ACC112 (cell line): ENCODE results near the gene PRKG1.
"Not testable (repeated sequence)": the region's sequence is repeated elsewhere in the genome, so short reads cannot be mapped to it uniquely, and the experiment has no call there.

ENCODE experiments used
- H2AFZ ChIP-seq: fragments of 200-600 bp; sonication (generic); one replicate; pipeline ENCODE4 v1.6.0; 2017; ENCODE audit warnings: antibody characterized with exemption, low read length; ENCODE audit not compliant: unreplicated experiment
- H3K27ac ChIP-seq: fragments of 200-600 bp; sonication (generic); 2 replicates; pipeline ENCODE4 v1.5.1; 2014; ENCODE audit warnings: low read depth, mild to moderate bottlenecking, antibody characterized with exemption, low read length, moderate library complexity
- H3K27me3 ChIP-seq: fragments of 200-600 bp; sonication (generic); 2 replicates; pipeline ENCODE4 v1.6.1; 2014; ENCODE audit warnings: mild to moderate bottlenecking, antibody characterized with exemption, low read length, moderate library complexity, mixed read lengths; ENCODE audit not compliant: insufficient read depth
- H3K36me3 ChIP-seq: fragments of 200-600 bp; sonication (generic); 2 replicates; pipeline ENCODE4 v1.6.1; 2016; ENCODE audit warnings: mild to moderate bottlenecking, antibody characterized with exemption, low read length, moderate library complexity, mixed read lengths; ENCODE audit not compliant: insufficient read depth
- H3K4me1 ChIP-seq: fragments of 200-600 bp; sonication (generic); one replicate; pipeline ENCODE4 v1.6.1; 2016; ENCODE audit warnings: low read length, mixed read lengths; ENCODE audit not compliant: insufficient read depth, unreplicated experiment, control insufficient read depth
- H3K4me3 ChIP-seq: fragments of 200-600 bp; sonication (generic); 2 replicates; pipeline ENCODE4 v1.5.1; 2014; ENCODE audit warnings: mild to moderate bottlenecking, low read depth, low read length
- H3K79me2 ChIP-seq: fragments of 200-600 bp; sonication (generic); one replicate; pipeline ENCODE4 v1.6.0; 2016; ENCODE audit warnings: low read length; ENCODE audit not compliant: control insufficient read depth, unreplicated experiment, insufficient read depth

The PRKG1 gene

GRCh38 chr10:52185256-52185655 lies 1111.0 kb downstream of the PRKG1 start:
- H3K4me1 ChIP-seq = peaks cover 5% of the 10 kb centered on the region
- H3K27me3 ChIP-seq = no peaks in the 10 kb centered on the region
- H3K36me3 ChIP-seq = no peaks in the 10 kb centered on the region
- H3K27ac ChIP-seq = no peak overlapping the region
- no peak overlapping the region for H2AFZ ChIP-seq
- H3K4me3 ChIP-seq = no peak overlapping the region
- H3K79me2 ChIP-seq = no peaks in the 10 kb centered on the region

DNA sequence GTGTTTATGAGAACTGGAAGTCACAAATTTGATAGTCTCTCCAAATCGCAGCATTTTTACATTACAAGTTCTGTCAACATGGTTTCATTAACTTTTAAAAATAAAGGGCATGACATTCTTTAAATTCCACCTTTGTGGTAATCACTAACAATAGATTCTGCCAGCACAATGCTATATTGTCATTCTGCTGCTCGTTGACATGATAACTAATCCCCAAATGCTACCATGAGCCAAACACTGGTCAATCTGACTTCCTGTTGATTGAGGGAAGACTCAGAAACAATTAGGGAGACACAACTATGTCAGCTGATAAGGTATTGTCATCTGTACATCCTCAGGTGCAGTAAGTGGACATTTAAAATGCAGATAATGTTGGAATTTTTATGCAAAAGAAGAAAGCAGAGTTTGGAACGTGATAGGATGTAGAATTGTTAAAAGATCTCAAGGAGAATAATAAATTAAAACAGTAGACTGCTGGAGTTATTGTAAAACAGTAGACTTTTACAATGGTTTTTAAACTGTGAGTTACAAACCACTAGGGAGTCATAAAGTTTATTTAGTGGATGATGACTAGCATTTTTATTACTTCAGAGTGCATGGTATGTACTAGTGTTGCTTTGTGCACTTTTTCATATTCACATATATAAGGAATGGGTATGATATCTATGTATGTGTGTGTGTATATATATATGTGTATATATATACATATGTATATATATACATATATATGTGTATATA lies 1113.4 kb downstream of the PRKG1 start:
- Histone ChIP-seq H3K27me3 (no peaks in the 10 kb centered on the region), H3K4me3 (no peak overlapping the region), H2AFZ (no peak overlapping the region), H3K36me3 (no peaks in the 10 kb centered on the region), H3K4me1 (peaks cover 5% of the 10 kb centered on the region), H3K79me2 (no peaks in the 10 kb centered on the region), H3K27ac (no peak overlapping the region)

DNA sequence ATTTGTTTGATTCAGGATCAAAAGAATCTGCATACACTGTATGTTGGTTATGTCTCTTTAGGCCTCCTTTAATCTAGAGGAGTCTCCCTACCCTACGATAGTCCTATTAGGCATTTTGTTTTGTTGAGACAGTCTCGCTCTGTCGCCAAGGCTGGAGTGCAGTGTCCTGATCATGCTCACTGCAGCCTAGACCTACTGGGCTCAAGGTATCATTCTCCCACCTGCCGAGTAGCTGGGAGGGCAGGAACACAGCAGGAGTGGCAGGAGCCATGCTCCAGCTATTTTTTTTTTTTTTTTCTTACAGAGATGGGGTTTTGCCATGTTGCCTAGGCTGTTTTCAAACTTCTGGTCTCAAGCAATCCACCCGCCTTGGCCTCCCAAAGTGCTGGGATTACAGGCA lies 1116.8 kb downstream of the PRKG1 start:
- no peaks in the 10 kb centered on the region for H3K27me3 ChIP-seq
- H3K4me3 ChIP-seq = no peak overlapping the region
- H3K36me3 ChIP-seq = no peaks in the 10 kb centered on the region
- peaks cover 5% of the 10 kb centered on the region for H3K4me1 ChIP-seq
- H3K27ac ChIP-seq = no peak overlapping the region
- no peaks in the 10 kb centered on the region for H3K79me2 ChIP-seq
- no peak overlapping the region for H2AFZ ChIP-seq

- Histone ChIP-seq H2AFZ (no peak overlapping the region), H3K27ac (no peak overlapping the region), H3K27me3 (no peaks in the 10 kb centered on the region), H3K36me3 (no peaks in the 10 kb centered on the region), H3K4me3 (no peak overlapping the region), H3K79me2 (no peaks in the 10 kb centered on the region), H3K4me1 (no peaks in the 10 kb centered on the region)
These were observed 1119.9 kb downstream of the PRKG1 start for GRCh38 chr10:52194191-52194590.

DNA sequence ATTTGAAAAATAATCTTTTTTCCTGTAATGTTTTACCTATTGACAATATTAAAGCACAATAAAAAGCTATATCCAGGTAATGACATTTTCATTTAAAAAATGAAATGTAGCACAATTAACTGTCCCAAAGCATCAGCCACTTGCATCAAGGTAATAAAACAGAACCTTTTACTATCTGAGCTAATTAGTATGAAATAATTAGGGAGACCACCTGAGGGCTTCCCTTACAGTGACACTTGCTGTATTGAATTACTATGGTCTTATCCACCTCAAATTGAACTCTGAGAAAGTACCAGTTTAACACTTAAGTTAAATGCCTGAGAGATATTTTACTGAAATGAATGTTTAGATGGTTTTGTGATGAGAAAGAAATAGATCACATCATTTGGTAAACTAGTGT lies 1120.4 kb downstream of the PRKG1 start:
- Histone ChIP-seq H3K4me3 (no peak overlapping the region), H3K4me1 (no peaks in the 10 kb centered on the region), H3K27ac (no peak overlapping the region), H3K79me2 (no peaks in the 10 kb centered on the region), H3K36me3 (no peaks in the 10 kb centered on the region), H2AFZ (no peak overlapping the region), H3K27me3 (no peaks in the 10 kb centered on the region)

DNA sequence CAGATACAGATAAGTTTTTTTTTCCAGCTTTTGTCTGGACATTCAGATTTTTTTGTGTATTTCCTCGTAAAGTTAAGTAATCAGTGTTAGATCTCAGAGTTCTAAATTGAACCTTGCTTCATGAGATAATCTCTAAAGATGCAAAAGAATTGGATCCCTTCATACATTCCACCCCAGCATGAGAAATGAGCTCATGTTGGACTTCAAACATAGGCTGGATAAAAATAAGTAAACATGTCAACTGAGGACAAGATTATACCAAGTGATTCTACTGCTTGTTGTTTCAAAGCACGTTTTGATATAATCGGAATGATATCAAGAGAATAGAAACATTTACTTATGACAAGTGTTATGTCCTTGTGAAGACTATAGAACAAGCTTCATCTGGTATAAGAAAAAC lies 1122.8 kb downstream of the PRKG1 start:
- Histone ChIP-seq H3K4me1 (no peaks in the 10 kb centered on the region), H3K27me3 (no peaks in the 10 kb centered on the region), H3K4me3 (no peak overlapping the region), H3K36me3 (no peaks in the 10 kb centered on the region), H3K79me2 (no peaks in the 10 kb centered on the region), H3K27ac (no peak overlapping the region), H2AFZ (no peak overlapping the region)

GRCh38 chr10:52198540-52198939 lies 1124.3 kb downstream of the PRKG1 start:
- Histone ChIP-seq H3K27me3 (peaks cover 5% of the 10 kb centered on the region; the same call in 1 of the 2 replicates), H3K36me3 (no peaks in the 10 kb centered on the region), H3K4me1 (no peaks in the 10 kb centered on the region), H2AFZ (no peak overlapping the region), H3K27ac (no peak overlapping the region), H3K79me2 (no peaks in the 10 kb centered on the region), H3K4me3 (no peak overlapping the region)

DNA sequence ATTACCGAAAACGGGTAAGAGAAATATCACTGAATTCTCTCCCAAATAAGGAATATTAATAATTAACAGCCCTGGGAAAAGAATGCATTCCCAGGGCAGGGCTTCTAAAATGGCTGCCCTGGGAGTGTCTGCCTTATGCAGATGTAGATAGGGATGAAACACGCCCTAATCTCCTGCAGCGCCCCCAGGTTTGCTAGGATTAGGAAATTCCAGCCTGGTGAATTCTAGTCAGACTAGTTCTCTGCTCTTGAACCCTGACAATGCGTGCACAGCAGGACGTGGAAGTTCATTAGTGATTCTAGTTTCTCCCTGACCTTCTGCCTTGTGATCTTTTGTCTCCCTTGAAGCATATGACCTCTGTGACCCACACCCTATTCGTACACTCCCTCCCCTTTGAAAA lies 1130.6 kb downstream of the PRKG1 start:
- H3K79me2 ChIP-seq, H3K27ac ChIP-seq, H3K4me3 ChIP-seq, H3K4me1 ChIP-seq, H3K36me3 ChIP-seq, H3K27me3 ChIP-seq, H2AFZ ChIP-seq: not testable (repeated sequence)

DNA sequence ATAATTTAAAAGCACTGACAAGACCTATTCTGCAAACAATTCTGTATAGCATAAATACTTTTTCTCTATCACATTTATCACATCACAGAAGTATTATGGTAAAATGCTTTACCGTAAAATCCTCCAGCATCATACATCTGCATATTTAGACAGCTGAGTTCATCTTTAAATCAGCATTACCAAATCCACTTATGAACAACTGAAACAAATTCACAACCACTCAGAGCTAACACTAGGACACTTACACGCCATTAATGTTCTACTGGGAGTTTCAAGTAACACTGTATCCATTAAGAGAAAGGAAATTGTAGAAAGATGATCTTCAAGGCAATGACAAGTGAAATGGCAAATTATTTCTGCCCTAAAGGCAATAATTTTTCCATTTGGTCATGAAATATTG lies 1134.1 kb downstream of the PRKG1 start:
- Histone ChIP-seq H3K4me3 (no peak overlapping the region), H3K4me1 (peaks cover 2% of the 10 kb centered on the region), H3K27ac (no peak overlapping the region), H2AFZ (no peak overlapping the region), H3K79me2 (no peaks in the 10 kb centered on the region), H3K36me3 (no peaks in the 10 kb centered on the region), H3K27me3 (no peaks in the 10 kb centered on the region)

DNA sequence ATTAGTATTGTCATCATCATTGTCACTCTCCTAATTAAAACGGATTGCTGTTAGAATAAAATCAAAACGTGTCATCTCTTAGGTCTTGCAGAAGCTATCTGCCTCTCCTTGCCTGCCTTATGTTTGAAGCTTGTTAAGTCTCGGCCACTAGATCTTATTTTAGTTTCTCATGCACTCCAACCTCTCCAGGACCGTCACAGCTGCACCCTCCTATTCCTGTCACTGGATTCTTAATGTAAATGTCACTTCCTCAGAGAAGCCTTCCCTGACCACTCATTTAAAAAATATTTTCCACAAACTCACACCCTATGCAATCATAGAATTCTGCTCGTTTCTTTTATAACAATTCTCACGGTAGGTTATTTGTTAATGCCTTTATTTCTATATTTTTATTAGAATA lies 1135.9 kb downstream of the PRKG1 start:
- no peak overlapping the region for H3K4me3 ChIP-seq
- no peaks in the 10 kb centered on the region for H3K79me2 ChIP-seq
- no peak overlapping the region for H2AFZ ChIP-seq
- H3K27me3 ChIP-seq = no peaks in the 10 kb centered on the region
- H3K36me3 ChIP-seq = no peaks in the 10 kb centered on the region
- no peak overlapping the region for H3K27ac ChIP-seq
- H3K4me1 ChIP-seq = peaks cover 5% of the 10 kb centered on the region

DNA sequence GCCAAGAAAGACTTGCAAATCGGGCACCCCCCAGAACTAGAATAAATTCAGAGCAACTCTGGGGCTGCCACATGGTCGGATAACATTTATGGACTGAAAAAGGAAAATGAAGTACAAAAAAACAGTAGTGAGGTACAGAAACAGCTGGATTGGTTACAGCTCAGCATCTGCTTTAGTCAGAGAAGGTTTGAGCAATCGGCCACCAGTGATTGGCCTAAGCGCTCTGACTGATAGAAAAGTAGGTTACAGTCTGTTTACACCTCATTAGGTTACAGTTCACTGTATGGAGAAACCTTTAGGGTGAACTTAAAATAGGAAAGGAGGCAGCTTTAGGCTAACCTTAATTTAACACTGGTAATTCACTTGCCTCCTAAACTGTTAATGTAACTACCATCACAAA lies 1137.8 kb downstream of the PRKG1 start:
- Histone ChIP-seq H3K36me3 (no peaks in the 10 kb centered on the region), H3K79me2 (no peaks in the 10 kb centered on the region), H3K27me3 (no peaks in the 10 kb centered on the region), H3K4me1 (peaks cover 5% of the 10 kb centered on the region), H2AFZ (no peak overlapping the region), H3K27ac (no peak overlapping the region), H3K4me3 (no peak overlapping the region)
